ENCODE results near the gene UBE2N. TPM values are rescaled to one million over a fixed set of nuclear protein-coding genes. Genes with fewer than 3 reads are reported as not detected.
"Not testable (repeated sequence)": the region's sequence is repeated elsewhere in the genome, so short reads cannot be mapped to it uniquely, and the experiment has no call there.

The UBE2N gene
- total and polyA plus RNA-seq, 2 of the 8 experiments (the other 6 are each of a cell fraction or from before 2014, with no cell fraction given): 108 to 225 TPM

DNA sequence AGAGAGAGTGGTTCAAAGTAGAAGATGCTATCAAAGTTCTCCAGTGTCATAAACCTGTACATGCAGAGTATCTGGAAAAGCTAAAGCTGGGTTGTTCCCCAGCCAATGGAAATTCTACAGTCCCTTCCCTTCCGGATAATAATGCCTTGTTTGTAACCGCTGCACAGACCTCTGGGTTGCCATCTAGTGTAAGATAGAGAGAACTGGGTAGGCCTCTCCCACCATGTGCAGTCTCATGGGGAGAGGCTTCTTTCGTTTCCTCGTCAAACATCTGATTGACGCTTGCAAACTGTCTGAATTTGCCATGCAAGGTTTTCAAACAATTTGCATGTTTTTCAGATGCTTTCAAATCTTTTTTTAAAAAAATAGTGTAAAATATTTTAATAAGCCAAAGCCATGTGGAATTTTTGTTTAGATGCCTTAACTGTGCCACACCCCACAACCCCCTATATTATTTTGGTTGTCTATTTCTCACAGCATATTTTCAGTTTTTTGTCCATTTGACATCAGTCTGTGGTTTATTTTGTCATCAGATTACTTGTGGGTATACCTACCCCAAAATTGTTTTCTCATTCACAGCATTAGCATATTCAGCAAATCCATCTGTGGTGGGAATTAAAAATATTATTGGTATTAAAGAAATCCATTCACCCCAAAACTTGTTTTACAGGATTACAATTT lies 42.4 kb downstream of the UBE2N start:
- WGBS, 2 experiments (ENCODE audit: extremely low coverage in 1 of 2, insufficient coverage in 1 of 2, insufficient read length in 1 of 2, insufficient replicate concordance in 2 of 2, low coverage in 1 of 2, low lambda C conversion rate in 2 of 2, missing lambda C conversion rate in 1 of 2): no CpG with 5 or more reads among the region's 5 CpGs
- not testable (repeated sequence) for H3K79me2 ChIP-seq (ENCODE audit: control insufficient read depth in 1 of 2, insufficient read depth in 2 of 2, low read length in 2 of 2)
- CTCF ChIA-PET (ENCODE audit: partially characterized antibody): interaction anchor here (0.8 to 1.2 kb wide), 2 partner anchors 13 to 20 kb away, joined by 4 to 6 read pairs; no protein-coding TSS in a partner anchor

More for the DNA sequence above, 42.4 kb downstream of the UBE2N start:
- H4K5ac ChIP-seq (ENCODE audit: insufficient read length, low read depth, low read length); H2AFZ ChIP-seq (ENCODE audit: low read length); H3K9me3 ChIP-seq (ENCODE audit: insufficient read depth in 2 of 2, low read depth in 1 of 2, low read length in 1 of 2); H3K27me3 ChIP-seq (replicated peaks in 1 of 4; ENCODE audit: control insufficient read depth in 3 of 4, extremely low read depth in 1 of 4, insufficient read depth in 3 of 4, low read length in 3 of 4); DNase-seq (ENCODE audit: low read depth in 1 of 2, low spot score in 2 of 2); H2BK12ac ChIP-seq (ENCODE audit: low read depth, low read length); H3K4me2 ChIP-seq (ENCODE audit: insufficient read depth in 1 of 2, low read depth in 2 of 2, low read length in 2 of 2); H3K4ac ChIP-seq (replicated peaks; ENCODE audit: insufficient read length, low read depth, low read length); H3K23ac ChIP-seq (ENCODE audit: insufficient read length); H2AK5ac ChIP-seq (ENCODE audit: low read depth, low read length); H3K79me1 ChIP-seq (ENCODE audit: low read depth, low read length); H3K18ac ChIP-seq (ENCODE audit: extremely low read depth, low read length); H2BK5ac ChIP-seq (ENCODE audit: low read depth, low read length); H4K8ac ChIP-seq (ENCODE audit: extremely low read depth, insufficient read depth, low read length); H3K14ac ChIP-seq (ENCODE audit: insufficient read length); POLR2A ChIA-PET (ENCODE audit: partially characterized antibody); H3K23me2 ChIP-seq (ENCODE audit: low read depth, low read length); H3K4me3 ChIP-seq (ENCODE audit: extremely low read depth in 1 of 4, insufficient read depth in 2 of 4, low read depth in 3 of 4, low read length in 4 of 4); H4K20me1 ChIP-seq (replicated peaks in 1 of 2; ENCODE audit: control insufficient read depth in 1 of 2, insufficient read depth in 2 of 2, low read length in 2 of 2); H3K56ac ChIP-seq (replicated peaks; ENCODE audit: insufficient read length, low read depth, low read length); H3K9ac ChIP-seq (replicated peaks in 1 of 4; ENCODE audit: extremely low read depth in 1 of 4, low read depth in 3 of 4, low read length in 3 of 4); H2BK120ac ChIP-seq (replicated peaks; ENCODE audit: low read depth, low read length); H2BK15ac ChIP-seq (ENCODE audit: low read length); H3K4me1 ChIP-seq (replicated peaks in 1 of 4; ENCODE audit: control insufficient read depth in 3 of 4, insufficient read depth in 4 of 4, low read length in 3 of 4); H3K27ac ChIP-seq (ENCODE audit: low read depth, low read length); H2BK20ac ChIP-seq (ENCODE audit: low read length); H4K91ac ChIP-seq (replicated peaks; ENCODE audit: insufficient read length, low read length): not testable (repeated sequence)
- peaks cover 0 to 23% (median 16%) of the 10 kb centered on the region in 4 experiments; a peak in 4 of 8 replicates for H3K36me3 ChIP-seq (ENCODE audit: control insufficient read depth in 2 of 4, insufficient read depth in 4 of 4, low read length in 3 of 4)
- peak; percentile 100 for FAIRE-seq
